ENCODE results near the gene TYRP1. TPM values are rescaled to one million over a fixed set of nuclear protein-coding genes. Genes with fewer than 3 reads are reported as not detected.

Gene TYRP1
- polyA plus RNA-seq, 1 donor from 2014 or later, result not detected

GRCh38 chr9:12697719-12698118 lies 4.5 kb downstream of the TYRP1 start:
- H2AFZ ChIP-seq (ENCODE audit: low read depth, low read length), result no peak overlapping the region
- H3K4me2 ChIP-seq (ENCODE audit: low read length), result no peak overlapping the region
- H3K9me2 ChIP-seq (ENCODE audit: insufficient read depth, low read length), result no peaks in the 10 kb centered on the region
- H3K36me3 ChIP-seq (ENCODE audit: insufficient read depth, low read length), result no peaks in the 10 kb centered on the region
- no peak overlapping the region for H3K27ac ChIP-seq (ENCODE audit: low read length)
- no peaks in the 10 kb centered on the region for H3K27me3 ChIP-seq (ENCODE audit: insufficient read depth, low read depth, low read length)
- no peak overlapping the region for H3K9ac ChIP-seq (ENCODE audit: low read length)
- no peak overlapping the region for H3K4me3 ChIP-seq (ENCODE audit: low read length)
- no peaks in the 10 kb centered on the region for H3K79me2 ChIP-seq (replicated peaks; ENCODE audit: insufficient read depth, low read length)
- H3F3A ChIP-seq (ENCODE audit: insufficient read depth, low read length, poor library complexity, severe bottlenecking), result no peaks in the 10 kb centered on the region
- no peak for TF ChIP-seq REST (IDR thresholded peaks at IDR 0.05; ENCODE audit: borderline replicate concordance)
- no peak for TF ChIP-seq RAD21 (conservative IDR thresholded peaks at IDR 0.05)
- TF ChIP-seq CTCF (IDR thresholded peaks at IDR 0.05; ENCODE audit: poor library complexity, severe bottlenecking), result no peak
- TF ChIP-seq EP300 (conservative IDR thresholded peaks at IDR 0.05; ENCODE audit: poor library complexity, severe bottlenecking), result no peak
- no peak for TF ChIP-seq MXI1 (conservative IDR thresholded peaks at IDR 0.05; ENCODE audit: poor library complexity, severe bottlenecking)
- no peak for TF ChIP-seq EZH2 (IDR thresholded peaks at IDR 0.05; ENCODE audit: borderline replicate concordance, insufficient read depth, low read length, poor library complexity, severe bottlenecking)
- TF ChIP-seq SMC3 (conservative IDR thresholded peaks at IDR 0.05; ENCODE audit: poor library complexity), result no peak
- TF ChIP-seq TAF1 (IDR thresholded peaks at IDR 0.05; ENCODE audit: low read depth), result no peak
- TF ChIP-seq POLR2AphosphoS5 (IDR thresholded peaks at IDR 0.05), result no peak
- no peaks in the 10 kb centered on the region for H3K9me3 ChIP-seq (ENCODE audit: low read length)
- no peaks in the 10 kb centered on the region for H4K20me1 ChIP-seq (ENCODE audit: insufficient read depth)

GRCh38 chr9:12698266-12698665 lies 5.1 kb downstream of the TYRP1 start:
- no peaks in the 10 kb centered on the region for H3K9me2 ChIP-seq (ENCODE audit: insufficient read depth, low read length)
- no peaks in the 10 kb centered on the region for H3K36me3 ChIP-seq (ENCODE audit: insufficient read depth, low read length)
- H3K79me2 ChIP-seq (replicated peaks; ENCODE audit: insufficient read depth, low read length), result no peaks in the 10 kb centered on the region
- no peak overlapping the region for H3K27ac ChIP-seq (ENCODE audit: low read length)
- TF ChIP-seq REST (IDR thresholded peaks at IDR 0.05; ENCODE audit: borderline replicate concordance) (no peak), SMC3 (conservative IDR thresholded peaks at IDR 0.05; ENCODE audit: poor library complexity) (no peak), CTCF (IDR thresholded peaks at IDR 0.05; ENCODE audit: poor library complexity, severe bottlenecking) (no peak), EZH2 (IDR thresholded peaks at IDR 0.05; ENCODE audit: borderline replicate concordance, insufficient read depth, low read length, poor library complexity, severe bottlenecking) (no peak), TAF1 (IDR thresholded peaks at IDR 0.05; ENCODE audit: low read depth) (no peak), POLR2AphosphoS5 (IDR thresholded peaks at IDR 0.05) (no peak), EP300 (conservative IDR thresholded peaks at IDR 0.05; ENCODE audit: poor library complexity, severe bottlenecking) (no peak), RAD21 (conservative IDR thresholded peaks at IDR 0.05) (no peak), MXI1 (conservative IDR thresholded peaks at IDR 0.05; ENCODE audit: poor library complexity, severe bottlenecking) (no peak)
- H4K20me1 ChIP-seq (ENCODE audit: insufficient read depth), result no peaks in the 10 kb centered on the region
- H3K4me3 ChIP-seq (ENCODE audit: low read length), result no peak overlapping the region
- H3K9me3 ChIP-seq (ENCODE audit: low read length), result no peaks in the 10 kb centered on the region
- no peak overlapping the region for H2AFZ ChIP-seq (ENCODE audit: low read depth, low read length)
- H3K9ac ChIP-seq (ENCODE audit: low read length), result no peak overlapping the region
- H3F3A ChIP-seq (ENCODE audit: insufficient read depth, low read length, poor library complexity, severe bottlenecking), result no peaks in the 10 kb centered on the region
- no peak overlapping the region for H3K4me2 ChIP-seq (ENCODE audit: low read length)
- no peaks in the 10 kb centered on the region for H3K27me3 ChIP-seq (ENCODE audit: insufficient read depth, low read depth, low read length)
